Loucy (cell line): ENCODE data around the gene DGUOK.

ENCODE experiments used
- H2AFZ ChIP-seq: fragments of 200-600 bp; sonication (generic); 2 replicates; pipeline ENCODE4 v1.6.0; 2016; ENCODE audit warnings: antibody characterized with exemption, mild to moderate bottlenecking, low read length, moderate library complexity
- H3F3A ChIP-seq: fragments of 200-600 bp; 2 replicates; pipeline ENCODE4 v1.6.0; 2016; ENCODE audit warnings: antibody characterized with exemption, low read depth, mild to moderate bottlenecking
- H3K27me3 ChIP-seq: fragments of 200-600 bp; sonication (generic); 2 replicates; pipeline ENCODE4 v1.6.1; 2014; ENCODE audit warnings: low read length, mild to moderate bottlenecking; ENCODE audit not compliant: insufficient read depth, poor library complexity, severe bottlenecking
- H3K36me3 ChIP-seq: fragments of 200-600 bp; sonication (generic); 2 replicates; pipeline ENCODE4 v1.6.1; 2016; ENCODE audit warnings: low read length; ENCODE audit not compliant: insufficient read depth
- H3K4me1 ChIP-seq: fragments of 200-600 bp; sonication (generic); 2 replicates; pipeline ENCODE4 v1.5.1; 2014; ENCODE audit warnings: low read length, mild to moderate bottlenecking; ENCODE audit not compliant: insufficient read depth, poor library complexity, severe bottlenecking
- H3K4me2 ChIP-seq: fragments of 200-600 bp; sonication (generic); 2 replicates; pipeline ENCODE4 v1.6.0; 2014; ENCODE audit warnings: antibody characterized with exemption, low read length, low read depth, mild to moderate bottlenecking; ENCODE audit not compliant: poor library complexity, severe bottlenecking
- H3K4me3 ChIP-seq: fragments of 200-600 bp; sonication (generic); 2 replicates; pipeline ENCODE4 v1.5.1; 2014; ENCODE audit warnings: low read length, mild to moderate bottlenecking, mixed read lengths; ENCODE audit not compliant: poor library complexity, severe bottlenecking
- H3K79me2 ChIP-seq: fragments of 200-600 bp; sonication (generic); 2 replicates; pipeline ENCODE4 v1.6.1; 2014; ENCODE audit warnings: low read length; ENCODE audit not compliant: insufficient read depth
- H3K9ac ChIP-seq: fragments of 200-600 bp; sonication (generic); 2 replicates; pipeline ENCODE4 v1.6.0; 2014; ENCODE audit warnings: mild to moderate bottlenecking, low read depth, low read length, moderate library complexity; ENCODE audit not compliant: poor library complexity, severe bottlenecking
- H3K9me2 ChIP-seq: fragments of 200-600 bp; sonication (generic); replicated peaks from 2 replicates; pipeline ENCODE4 v1.6.1; 2016; ENCODE audit warnings: low read depth, low read length, mixed read lengths
- H3K9me3 ChIP-seq: fragments of 200-600 bp; sonication (generic); 2 replicates; pipeline ENCODE4 v1.6.1; 2014; ENCODE audit warnings: mild to moderate bottlenecking, antibody characterized with exemption, low read length, low read depth; ENCODE audit not compliant: insufficient read depth
- H4K20me1 ChIP-seq: fragments of 200-600 bp; sonication (generic); 2 replicates; pipeline ENCODE4 v1.6.0; 2014; ENCODE audit warnings: antibody characterized with exemption, low read length, mild to moderate bottlenecking; ENCODE audit not compliant: insufficient read depth, poor library complexity, severe bottlenecking
- CTCF ChIP-seq: fragments of 200-600 bp; sonication (generic); conservative IDR thresholded peaks from 2 replicates; pipeline ENCODE4 v1.5.1; 2014; ENCODE audit warnings: mild to moderate bottlenecking, antibody characterized with exemption, low read length
- EZH2phosphoT487 ChIP-seq: fragments of 200-600 bp; IDR thresholded peaks from 2 replicates; pipeline ENCODE4 v1.6.1; 2018; ENCODE audit warnings: antibody characterized with exemption, mild to moderate bottlenecking, moderate library complexity, borderline replicate concordance

DGUOK gene

GRCh38 chr2:73935641-73936040, 9.0 kb downstream of the DGUOK start:
- no peaks in the 10 kb centered on the region for H3F3A ChIP-seq
- peaks cover 46% of the 10 kb centered on the region for H3K79me2 ChIP-seq
- H3K4me3 ChIP-seq, result no peak overlapping the region
- H3K4me2 ChIP-seq, result no peak overlapping the region
- no peaks in the 10 kb centered on the region for H3K9me2 ChIP-seq
- H3K36me3 ChIP-seq, result no peaks in the 10 kb centered on the region; the same call in 1 of the 2 replicates
- no peak overlapping the region for H3K9ac ChIP-seq
- no peaks in the 10 kb centered on the region for H3K9me3 ChIP-seq
- H4K20me1 ChIP-seq, result peaks cover 69% of the 10 kb centered on the region
- H2AFZ ChIP-seq, result no peak overlapping the region
- peaks cover 29% of the 10 kb centered on the region for H3K4me1 ChIP-seq
- no peak for TF ChIP-seq EZH2phosphoT487
- no peak for TF ChIP-seq CTCF
- no peaks in the 10 kb centered on the region for H3K27me3 ChIP-seq

GRCh38 chr2:73937103-73937885, 10.6 kb downstream of the DGUOK start:
- Histone ChIP-seq H3K27me3 (no peaks in the 10 kb centered on the region), H3K36me3 (no peaks in the 10 kb centered on the region; the same call in 1 of the 2 replicates), H3K4me2 (no peak overlapping the region), H3K9me2 (no peaks in the 10 kb centered on the region), H4K20me1 (peaks cover 68% of the 10 kb centered on the region), H3K79me2 (peaks cover 32% of the 10 kb centered on the region; the same call in 1 of the 2 replicates), H3K4me3 (no peak overlapping the region), H3F3A (no peaks in the 10 kb centered on the region), H2AFZ (no peak overlapping the region), H3K9ac (no peak overlapping the region), H3K4me1 (peaks cover 18% of the 10 kb centered on the region), H3K9me3 (no peaks in the 10 kb centered on the region)
- TF ChIP-seq CTCF (no peak), EZH2phosphoT487 (no peak)

- H4K20me1 ChIP-seq, result peaks cover 68% of the 10 kb centered on the region
These were observed 11.2 kb downstream of the DGUOK start for GRCh38 chr2:73937899-73938298.

More at GRCh38 chr2:73937899-73938298, 11.2 kb downstream of the DGUOK start:
- H3K4me1 ChIP-seq, result peaks cover 12% of the 10 kb centered on the region
- H3K9ac ChIP-seq, result no peak overlapping the region
- H3K27me3 ChIP-seq, result no peaks in the 10 kb centered on the region
- TF ChIP-seq CTCF, result no peak
- no peak for TF ChIP-seq EZH2phosphoT487
- no peak overlapping the region for H3K4me3 ChIP-seq
- H3F3A ChIP-seq, result no peaks in the 10 kb centered on the region
- H3K79me2 ChIP-seq, result peaks cover 28% of the 10 kb centered on the region; the same call in 1 of the 2 replicates
- H3K9me2 ChIP-seq, result no peaks in the 10 kb centered on the region
- H3K9me3 ChIP-seq, result no peaks in the 10 kb centered on the region
- H3K4me2 ChIP-seq, result no peak overlapping the region
- H3K36me3 ChIP-seq, result no peaks in the 10 kb centered on the region
- no peak overlapping the region for H2AFZ ChIP-seq
